ENCODE measurements around the gene LPP.

DNA sequence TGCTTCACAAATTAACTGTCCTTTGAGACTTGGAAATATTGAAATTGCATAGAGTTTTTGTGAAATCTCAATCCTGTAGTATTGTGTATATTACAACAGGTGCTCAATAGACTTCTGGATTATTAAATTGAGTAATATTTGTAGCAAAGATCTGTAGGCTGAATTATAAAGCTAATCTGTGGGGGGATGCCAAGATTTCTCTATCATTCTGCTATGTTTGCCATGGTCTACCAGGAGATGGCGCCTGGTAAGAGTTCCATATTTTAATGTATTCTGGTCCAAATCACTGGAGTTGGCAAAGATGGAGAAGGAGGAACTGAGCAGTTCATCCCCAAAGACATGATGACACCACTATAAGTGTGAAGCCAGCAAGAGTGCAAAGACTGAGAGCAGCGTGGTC lies 676.9 kb downstream of the LPP start:
- TF ChIP-seq WRNIP1 (IDR thresholded peaks at IDR 0.05; ENCODE audit: borderline replicate concordance, low read depth, low read length) (no peak), EP300 (IDR thresholded peaks at IDR 0.05; ENCODE audit: borderline replicate concordance in 1 of 2, control insufficient read depth in 1 of 2, low read depth in 2 of 2, low read length in 2 of 2) (no peak), ZNF24 (IDR thresholded peaks at IDR 0.05) (no peak), E2F4 (IDR thresholded peaks at IDR 0.05; ENCODE audit: low read depth, low read length) (no peak), RAD21 (IDR thresholded peaks at IDR 0.05; ENCODE audit: insufficient read depth, low read depth, low read length) (no peak), EZH2 (IDR thresholded peaks at IDR 0.05; ENCODE audit: borderline replicate concordance, control insufficient read depth, low read depth, low read length) (no peak), MTA3 (IDR thresholded peaks at IDR 0.05; ENCODE audit: borderline replicate concordance, low read length) (no peak), CTCF (IDR thresholded peaks at IDR 0.05 in 2 of 3, conservative IDR thresholded peaks at IDR 0.05 in 1 of 3; ENCODE audit: control insufficient read depth in 2 of 3, extremely low read depth in 1 of 3, insufficient read depth in 1 of 3, low read depth in 3 of 3, low read length in 3 of 3) (peak in 2 of 3 experiments; percentile 6 to 29; a peak in 2 of 6 replicates), EGR1 (IDR thresholded peaks at IDR 0.05; ENCODE audit: borderline replicate concordance in 1 of 2, low read depth in 2 of 2, low read length in 2 of 2) (no peak), NR2C2 (IDR thresholded peaks at IDR 0.05; ENCODE audit: borderline replicate concordance, control insufficient read depth, insufficient read length, low read depth) (no peak), BMI1 (IDR thresholded peaks at IDR 0.05; ENCODE audit: borderline replicate concordance) (no peak), POLR2A (IDR thresholded peaks at IDR 0.05; ENCODE audit: low read depth, low read length) (no peak)
- TF ChIP-seq, protein P1, sequence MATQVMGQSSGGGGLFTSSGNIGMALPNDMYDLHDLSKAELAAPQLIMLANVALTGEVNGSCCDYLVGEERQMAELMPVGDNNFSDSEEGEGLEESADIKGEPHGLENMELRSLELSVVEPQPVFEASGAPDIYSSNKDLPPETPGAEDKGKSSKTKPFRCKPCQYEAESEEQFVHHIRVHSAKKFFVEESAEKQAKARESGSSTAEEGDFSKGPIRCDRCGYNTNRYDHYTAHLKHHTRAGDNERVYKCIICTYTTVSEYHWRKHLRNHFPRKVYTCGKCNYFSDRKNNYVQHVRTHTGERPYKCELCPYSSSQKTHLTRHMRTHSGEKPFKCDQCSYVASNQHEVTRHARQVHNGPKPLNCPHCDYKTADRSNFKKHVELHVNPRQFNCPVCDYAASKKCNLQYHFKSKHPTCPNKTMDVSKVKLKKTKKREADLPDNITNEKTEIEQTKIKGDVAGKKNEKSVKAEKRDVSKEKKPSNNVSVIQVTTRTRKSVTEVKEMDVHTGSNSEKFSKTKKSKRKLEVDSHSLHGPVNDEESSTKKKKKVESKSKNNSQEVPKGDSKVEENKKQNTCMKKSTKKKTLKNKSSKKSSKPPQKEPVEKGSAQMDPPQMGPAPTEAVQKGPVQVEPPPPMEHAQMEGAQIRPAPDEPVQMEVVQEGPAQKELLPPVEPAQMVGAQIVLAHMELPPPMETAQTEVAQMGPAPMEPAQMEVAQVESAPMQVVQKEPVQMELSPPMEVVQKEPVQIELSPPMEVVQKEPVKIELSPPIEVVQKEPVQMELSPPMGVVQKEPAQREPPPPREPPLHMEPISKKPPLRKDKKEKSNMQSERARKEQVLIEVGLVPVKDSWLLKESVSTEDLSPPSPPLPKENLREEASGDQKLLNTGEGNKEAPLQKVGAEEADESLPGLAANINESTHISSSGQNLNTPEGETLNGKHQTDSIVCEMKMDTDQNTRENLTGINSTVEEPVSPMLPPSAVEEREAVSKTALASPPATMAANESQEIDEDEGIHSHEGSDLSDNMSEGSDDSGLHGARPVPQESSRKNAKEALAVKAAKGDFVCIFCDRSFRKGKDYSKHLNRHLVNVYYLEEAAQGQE (IDR thresholded peaks at IDR 0.05; ENCODE audit: low read depth, low read length), result no peak
- TF ChIP-seq, protein P2, sequence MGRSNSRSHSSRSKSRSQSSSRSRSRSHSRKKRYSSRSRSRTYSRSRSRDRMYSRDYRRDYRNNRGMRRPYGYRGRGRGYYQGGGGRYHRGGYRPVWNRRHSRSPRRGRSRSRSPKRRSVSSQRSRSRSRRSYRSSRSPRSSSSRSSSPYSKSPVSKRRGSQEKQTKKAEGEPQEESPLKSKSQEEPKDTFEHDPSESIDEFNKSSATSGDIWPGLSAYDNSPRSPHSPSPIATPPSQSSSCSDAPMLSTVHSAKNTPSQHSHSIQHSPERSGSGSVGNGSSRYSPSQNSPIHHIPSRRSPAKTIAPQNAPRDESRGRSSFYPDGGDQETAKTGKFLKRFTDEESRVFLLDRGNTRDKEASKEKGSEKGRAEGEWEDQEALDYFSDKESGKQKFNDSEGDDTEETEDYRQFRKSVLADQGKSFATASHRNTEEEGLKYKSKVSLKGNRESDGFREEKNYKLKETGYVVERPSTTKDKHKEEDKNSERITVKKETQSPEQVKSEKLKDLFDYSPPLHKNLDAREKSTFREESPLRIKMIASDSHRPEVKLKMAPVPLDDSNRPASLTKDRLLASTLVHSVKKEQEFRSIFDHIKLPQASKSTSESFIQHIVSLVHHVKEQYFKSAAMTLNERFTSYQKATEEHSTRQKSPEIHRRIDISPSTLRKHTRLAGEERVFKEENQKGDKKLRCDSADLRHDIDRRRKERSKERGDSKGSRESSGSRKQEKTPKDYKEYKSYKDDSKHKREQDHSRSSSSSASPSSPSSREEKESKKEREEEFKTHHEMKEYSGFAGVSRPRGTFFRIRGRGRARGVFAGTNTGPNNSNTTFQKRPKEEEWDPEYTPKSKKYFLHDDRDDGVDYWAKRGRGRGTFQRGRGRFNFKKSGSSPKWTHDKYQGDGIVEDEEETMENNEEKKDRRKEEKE (IDR thresholded peaks at IDR 0.05), result no peak

Data from GM12878 (cell line).